Stimulated activated CD8-positive, alpha-beta memory T cell treated with anti-CD3 and anti-CD28 coated beads, Interleukin-15, amount 100 ng/mL, for 48 hours (primary cell): ENCODE results near the gene BUD31.

Source experiments
- DNase-seq, 2 donors: peaks; one replicate each; pipeline ENCODE4 v3.0.0-alpha.2; 2020; ENCODE audit warnings: low read depth in 2 of 2

BUD31 gene

DNA sequence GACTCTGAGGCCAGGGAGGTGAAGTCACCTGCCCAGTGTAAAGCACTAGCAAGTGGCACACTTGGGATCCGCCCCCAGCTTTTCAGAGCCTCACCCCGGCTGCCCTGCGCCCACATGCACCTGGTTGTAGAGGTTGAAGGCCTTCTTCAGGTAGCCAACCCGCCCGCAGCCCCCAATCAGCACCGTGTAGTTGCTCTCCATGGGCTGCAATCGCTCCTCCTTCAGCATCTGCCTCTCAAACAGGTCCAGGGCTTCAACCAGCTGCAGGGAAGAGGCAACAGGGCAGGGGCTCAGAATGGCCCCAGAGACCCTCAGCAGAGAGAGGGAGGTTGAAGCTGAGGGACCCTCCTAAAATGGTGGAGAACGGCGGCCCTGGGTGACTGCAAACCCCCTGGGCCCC is 24.4 kb downstream of the BUD31 start:
- no peak for DNase-seq

DNA sequence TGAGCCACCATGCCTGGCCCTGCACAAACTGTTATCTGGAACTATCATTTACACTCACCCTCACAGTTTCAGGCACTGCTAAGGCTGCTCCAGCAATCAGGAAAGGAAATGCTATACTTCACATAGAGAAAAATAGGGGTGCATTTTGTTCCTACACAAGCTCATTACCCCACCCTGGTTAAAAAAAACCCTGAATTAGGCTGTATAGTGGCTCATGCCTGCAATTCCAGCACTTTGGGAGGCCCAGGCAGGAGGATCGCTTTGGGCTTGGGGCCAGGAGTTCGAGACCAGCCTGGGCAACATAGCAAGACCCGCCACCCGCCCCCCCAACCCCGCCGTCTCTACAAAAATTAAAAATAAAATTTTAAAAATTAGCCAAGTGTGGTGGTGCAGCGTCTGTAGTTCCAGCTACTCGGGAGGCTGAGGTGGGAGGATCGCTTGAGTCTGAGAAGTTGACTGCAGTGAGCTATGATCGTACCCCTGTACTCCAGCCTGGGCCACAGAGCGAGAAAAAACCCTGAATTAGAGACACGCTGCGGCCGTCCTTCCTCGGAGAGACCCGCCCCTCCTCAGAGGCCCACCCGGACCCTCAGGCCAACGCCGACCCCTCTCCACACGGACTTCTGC is 29.3 kb downstream of the BUD31 start:
- DNase-seq = no peak

DNA sequence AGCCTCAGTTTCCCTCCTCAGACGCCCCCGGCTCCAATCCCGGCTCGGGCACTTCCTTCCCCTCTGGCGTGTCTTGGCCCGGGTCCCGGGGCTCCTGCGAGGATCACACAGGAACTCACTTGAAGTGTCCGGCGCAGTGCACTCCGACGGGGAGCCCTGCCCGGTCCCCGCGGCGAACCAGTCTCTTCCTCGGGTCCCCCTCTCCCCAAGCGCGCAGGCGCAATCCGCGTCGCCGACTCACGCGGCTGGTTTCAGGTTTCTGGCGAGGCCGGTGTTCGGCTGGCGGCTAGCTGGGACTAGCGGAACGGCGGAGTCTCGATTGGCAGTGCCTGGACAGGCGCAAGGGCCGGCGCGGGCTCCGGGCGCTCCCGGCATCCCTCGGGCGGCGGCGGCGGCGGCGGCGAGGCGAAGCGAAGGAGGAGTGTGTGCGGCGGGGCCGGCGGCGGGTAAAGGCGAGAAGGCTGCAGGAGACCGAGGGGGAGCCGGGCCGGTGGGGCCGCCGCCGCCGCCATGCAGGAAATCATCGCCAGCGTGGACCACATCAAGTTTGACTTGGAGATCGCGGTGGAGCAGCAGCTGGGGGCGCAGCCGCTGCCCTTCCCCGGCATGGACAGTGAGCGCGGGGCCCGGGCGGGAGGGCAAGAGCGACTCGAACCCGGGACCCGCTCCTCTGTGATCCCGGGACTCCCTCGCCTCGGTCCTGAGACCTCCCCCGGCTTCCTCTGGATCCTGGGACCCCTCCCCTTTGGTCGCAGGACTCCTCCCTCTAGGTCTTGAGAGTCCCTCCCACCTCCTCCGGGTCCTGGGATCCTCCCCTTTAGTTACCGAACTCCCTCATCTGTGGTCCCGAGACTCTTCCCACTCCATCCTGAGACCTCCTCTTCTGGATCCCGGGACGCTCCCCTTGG is 30.1 kb downstream of the BUD31 start, which contains the start of the genes CPSF4 and PTCD1:
Gene CPSF4 (plus strand): TSS at position 371 of the 908 bp plus-strand sequence. CDS start 140 bp downstream, at position 511.
Gene PTCD1 (minus strand): TSS at position 226 of the 908 bp plus-strand sequence. CDS start 3,556 bp downstream, outside the sequence.
- DNase-seq = peak; percentile 91 to 92

DNA sequence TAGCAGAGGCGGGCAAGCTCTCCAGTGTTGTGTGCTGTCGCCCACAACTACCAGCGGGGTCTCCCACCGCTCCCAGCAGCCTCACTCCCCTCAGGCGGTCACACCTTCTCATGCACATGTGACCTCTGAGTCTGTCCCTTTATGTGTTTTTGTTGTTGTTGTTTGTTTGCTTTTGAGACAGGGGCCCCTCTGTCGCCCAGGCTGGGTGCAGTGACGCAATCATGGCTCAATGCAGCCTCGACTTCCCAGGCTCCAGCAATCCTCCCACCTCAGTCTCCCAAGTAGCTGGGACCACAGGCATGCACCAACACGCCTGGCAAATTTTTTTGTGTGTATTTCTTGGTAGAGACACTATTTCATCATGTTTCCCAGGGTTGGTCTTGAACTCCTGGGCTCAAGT is 31.4 kb downstream of the BUD31 start:
- DNase-seq = no peak

DNA sequence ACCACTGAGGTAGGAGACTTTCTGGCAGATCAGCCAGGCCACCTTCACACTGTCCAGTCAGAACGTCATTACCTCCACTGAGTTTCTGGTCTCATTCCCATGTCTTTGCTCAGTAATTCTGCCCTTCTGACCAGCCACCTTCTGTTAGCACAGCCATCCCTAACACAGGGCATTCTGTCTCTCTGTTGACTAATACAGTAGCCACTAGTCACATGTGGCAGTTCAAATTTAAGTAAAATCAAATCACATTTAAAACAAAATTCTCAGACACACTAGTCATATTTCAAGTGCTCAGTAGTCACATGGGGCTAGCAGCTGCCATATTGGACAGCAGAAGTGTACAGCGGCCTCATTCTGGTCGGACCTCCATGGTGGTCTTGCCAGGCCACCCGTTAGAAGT is 37.3 kb downstream of the BUD31 start:
- DNase-seq = no peak

DNA sequence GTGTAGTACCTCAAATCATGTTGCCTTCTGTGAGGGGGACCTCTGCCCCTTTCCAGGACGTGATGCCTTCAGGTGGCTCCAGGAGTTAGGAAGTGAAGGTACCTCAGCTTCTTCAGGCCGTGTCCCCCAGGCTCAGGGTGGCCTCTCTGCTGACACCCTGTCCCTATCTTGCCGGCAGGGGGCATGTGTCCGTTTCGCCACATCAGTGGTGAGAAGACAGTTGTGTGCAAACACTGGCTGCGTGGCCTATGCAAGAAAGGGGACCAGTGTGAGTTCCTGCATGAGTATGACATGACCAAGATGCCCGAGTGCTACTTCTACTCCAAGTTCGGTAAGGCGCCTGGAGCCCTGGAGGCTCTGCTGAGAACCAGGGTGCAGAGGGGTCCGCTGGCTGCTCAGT is 39.2 kb downstream of the BUD31 start:
- DNase-seq = no peak

DNA sequence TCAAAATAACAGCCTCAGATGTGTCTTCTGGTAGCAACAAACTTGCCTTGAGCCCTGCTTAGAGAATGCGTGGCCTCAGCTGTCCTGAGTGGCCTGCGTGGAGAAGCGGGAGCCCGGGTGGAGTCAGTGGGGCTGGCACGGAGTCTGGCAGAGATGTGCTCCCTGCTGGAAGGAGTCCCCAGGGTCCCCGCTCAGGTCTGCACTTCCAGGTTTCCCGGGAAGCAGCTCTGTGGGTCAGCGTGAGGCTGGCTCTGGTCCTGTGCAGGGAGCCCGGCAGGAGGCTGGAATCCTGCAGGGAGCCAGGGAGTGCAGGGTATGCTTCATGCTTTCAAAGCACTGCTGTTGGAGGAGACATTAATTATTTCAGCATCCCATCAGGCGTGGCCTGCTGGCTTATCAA is 40.1 kb downstream of the BUD31 start:
- DNase-seq = no peak

DNA sequence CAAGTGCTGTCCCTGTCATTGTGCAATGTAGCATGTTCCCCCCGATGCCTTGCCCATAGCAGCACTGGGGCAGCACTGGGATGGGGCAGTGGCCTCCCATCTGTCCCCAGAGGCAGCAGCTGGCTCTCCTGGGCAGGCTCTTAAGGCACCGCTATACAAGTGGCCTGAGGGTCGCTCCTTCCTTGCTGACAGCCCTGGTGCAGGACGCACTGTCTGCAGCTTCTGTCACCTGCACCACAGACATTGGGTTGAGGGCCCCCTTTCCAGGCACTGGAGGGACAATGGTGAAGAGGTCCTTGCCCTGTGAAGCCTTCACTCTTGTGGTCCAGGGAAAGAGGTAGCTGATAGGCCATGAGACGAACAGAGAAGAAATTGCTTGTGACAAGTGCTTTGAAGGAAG is 40.6 kb downstream of the BUD31 start:
- no peak for DNase-seq

DNA sequence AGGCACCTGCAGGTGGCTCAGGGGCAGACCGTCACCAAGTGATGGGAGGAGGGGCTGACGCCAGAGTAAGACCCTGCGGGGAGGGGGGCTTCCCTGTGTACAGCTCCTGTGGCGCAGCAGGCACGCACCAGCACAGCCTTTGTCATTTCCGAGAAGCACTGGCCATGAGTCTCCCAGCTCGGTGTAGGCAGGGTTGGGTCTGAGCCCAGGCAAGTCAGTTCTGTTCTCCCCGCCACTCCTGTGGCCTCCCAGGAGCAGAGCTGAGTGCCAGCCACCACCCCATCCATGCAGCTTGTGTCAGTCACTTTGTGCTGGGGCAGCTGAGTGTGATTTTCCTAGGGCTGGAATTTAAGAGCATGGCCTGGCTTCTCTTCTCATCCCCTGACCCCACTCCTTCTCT is 43.2 kb downstream of the BUD31 start:
- no peak for DNase-seq

DNA sequence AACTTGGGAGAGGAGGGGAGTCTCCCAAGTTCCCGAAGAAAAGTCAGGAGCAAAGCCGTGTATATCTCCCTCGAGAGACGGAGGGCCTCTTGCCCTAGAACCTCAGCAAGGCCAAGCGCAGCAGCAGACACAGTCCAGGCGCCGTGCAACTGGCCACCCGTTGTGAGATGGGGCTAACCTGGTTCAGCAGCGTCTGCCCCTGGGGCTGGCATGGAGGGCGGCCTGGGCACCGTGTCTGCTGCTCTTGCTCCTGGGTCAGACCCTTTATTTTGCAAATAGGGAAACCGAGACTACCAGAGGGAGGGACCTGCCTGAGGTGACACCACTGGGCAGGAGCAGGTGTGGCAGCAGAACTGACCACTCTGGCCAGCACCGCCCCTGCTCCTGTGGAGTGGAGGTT is 43.8 kb downstream of the BUD31 start:
- no peak for DNase-seq

DNA sequence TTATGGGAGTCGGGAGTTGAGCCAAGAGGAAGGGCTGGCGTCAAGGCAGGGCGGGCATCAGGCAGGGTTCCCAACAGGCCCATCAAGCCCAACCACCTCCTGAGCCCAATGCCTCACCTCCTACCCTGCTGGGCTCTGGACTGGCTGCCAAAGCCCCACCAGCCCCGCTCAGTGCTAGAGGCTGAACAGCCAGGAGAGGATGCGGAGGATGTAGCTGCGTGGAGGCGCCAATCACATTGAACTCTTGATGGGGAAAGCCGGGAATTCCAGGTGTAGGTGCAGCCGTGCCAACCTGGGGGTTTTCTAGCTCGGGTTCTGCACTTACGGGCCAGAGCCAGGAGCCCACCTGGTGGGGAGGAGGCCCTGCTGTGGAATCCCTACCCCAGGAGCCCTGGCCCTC is 44.3 kb downstream of the BUD31 start:
- DNase-seq = no peak

DNA sequence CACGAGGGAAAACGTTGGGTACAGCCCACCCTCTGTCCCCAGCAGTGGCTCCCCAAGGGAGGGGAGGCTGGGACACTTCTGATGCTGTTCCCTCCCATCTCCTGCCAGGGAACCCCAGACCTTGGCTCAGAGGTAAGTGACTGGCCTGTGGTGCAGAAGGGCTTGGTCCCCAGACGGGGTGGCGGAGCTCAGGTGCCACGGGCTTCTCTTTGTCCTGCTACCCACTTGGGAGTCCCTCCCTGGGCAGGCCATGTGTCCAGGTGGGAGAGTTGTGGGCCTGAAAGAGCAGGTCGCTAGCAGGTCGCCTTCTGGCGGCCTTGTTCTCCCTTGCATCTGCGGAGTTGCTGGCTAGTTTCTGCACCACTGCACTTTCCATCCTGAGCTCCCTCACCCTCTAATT is 47.1 kb downstream of the BUD31 start:
- no peak for DNase-seq

DNA sequence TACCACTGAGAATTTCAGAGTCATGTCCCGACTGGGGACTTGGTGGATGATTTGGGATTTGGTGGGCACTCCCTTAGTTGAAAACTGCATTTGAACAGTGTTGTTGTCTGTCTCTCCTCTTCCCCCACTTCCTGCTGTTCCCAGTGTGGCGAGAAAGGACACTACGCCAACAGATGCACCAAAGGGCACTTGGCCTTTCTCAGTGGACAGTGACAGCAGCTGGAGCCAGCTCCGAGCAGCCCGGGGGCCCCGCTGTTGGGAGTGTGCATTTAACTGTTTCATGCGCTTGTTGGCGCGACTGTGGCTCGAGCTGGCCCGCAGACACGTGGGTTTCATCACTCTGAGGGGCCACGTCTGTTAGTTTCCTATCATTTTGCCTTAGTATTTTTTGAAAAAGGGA is 47.5 kb downstream of the BUD31 start:
- DNase-seq = no peak

DNA sequence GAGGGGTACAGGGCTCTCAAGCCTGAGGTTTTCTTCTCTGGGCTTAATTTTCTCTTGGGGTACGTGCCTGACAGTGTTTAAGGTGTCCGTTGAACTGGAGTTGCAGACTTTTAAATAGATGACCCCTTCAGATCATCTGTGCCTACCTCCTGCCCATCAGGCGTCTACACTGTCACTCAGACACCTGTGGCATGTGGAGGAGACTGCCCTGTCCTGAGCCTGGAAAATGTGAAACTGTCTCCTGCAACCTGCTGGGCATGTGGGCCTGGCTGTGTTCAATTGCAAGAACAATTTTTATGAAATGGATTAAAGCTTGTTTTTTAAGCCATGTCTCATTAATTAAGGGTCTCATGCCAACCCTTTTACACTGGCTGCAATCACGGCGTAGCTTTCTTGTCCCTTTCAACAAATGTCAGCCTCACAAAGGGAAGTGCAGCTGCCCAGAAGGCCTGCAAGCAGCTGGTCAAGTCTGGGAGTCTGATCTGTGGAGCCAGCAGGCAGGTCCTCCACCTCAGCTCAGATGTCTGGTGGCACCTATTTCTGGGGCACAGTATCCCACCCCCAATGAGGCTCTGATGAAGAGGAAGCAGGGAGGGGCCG is 48.4 kb downstream of the BUD31 start:
- DNase-seq = no peak

DNA sequence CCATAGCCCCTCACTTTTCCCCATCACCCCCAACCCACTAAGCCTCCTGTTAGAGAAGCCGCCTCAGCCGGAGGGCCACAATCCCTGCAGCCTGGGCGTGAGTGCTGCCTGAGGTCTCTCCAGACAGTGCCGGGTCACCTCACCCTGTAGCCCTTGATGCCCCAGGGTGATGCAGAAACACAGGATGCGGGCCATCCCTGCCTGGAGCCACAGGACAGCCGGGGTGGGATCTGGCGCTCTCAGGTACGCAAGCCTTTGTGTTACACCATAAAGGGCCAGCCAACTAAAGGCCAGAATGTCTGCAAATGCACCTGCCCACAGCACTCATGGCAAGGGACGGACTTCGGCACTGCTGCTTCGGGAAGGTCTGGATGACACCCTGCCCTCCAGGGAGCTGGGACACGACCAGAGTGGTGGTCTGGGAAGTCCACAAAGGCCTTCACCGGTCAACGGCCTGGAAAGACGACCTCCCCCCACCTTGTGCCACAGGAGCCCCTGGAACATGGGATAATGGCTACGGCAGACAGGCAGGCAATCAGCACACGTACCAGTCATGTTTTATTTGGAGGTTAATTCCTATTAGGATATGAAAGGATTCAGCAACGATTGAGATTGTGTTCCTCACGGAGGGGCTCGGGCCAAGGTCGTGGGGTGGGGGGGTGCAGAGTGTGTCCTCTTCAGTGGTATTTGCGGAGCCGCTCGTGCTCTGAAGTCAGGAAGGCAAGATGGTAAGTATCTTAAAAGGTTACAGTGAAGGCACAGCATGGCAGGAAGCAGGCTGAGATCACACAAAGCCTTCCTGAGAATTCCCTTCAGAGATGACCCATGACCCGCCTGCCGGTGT is 49.1 kb downstream of the BUD31 start:
- no peak for DNase-seq

DNA sequence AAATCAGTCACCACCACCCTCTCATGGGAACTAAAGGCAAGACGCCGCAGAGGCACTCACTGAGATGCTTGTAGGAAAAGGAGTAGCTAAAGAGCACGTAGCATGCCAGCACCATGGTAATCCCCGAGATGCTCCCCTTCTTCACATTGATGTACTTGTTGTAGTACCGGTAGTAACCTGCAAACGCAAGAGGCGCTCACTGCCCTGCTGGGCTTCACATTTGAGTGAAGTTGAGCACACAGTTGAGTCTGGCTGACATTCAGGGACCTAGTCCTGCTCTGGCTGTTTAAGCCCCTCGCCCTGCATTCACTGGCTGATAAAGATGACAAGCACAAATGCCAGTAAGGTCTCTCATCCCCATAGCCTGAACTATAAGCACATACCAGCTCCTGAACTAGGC is 50.3 kb downstream of the BUD31 start:
- no peak for DNase-seq

DNA sequence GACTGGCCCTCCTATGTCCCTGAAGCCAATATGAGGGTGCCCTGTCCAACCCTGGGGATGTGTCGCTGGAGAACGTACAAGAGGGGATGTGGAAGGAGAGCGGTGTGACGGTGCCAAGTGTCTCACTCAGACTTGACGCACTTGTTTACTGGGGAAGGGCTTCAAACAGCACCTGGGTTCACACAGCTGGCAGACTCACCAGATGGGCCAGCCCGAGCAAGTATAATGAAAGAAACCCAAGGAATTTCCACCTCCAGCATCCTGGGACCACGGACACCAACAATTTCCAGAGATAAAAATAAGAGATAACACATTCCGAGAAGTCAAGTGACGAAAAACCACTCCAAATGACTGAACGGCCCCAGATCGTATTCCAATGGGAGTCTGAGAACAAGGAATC is 51.9 kb downstream of the BUD31 start:
- DNase-seq = no peak

DNA sequence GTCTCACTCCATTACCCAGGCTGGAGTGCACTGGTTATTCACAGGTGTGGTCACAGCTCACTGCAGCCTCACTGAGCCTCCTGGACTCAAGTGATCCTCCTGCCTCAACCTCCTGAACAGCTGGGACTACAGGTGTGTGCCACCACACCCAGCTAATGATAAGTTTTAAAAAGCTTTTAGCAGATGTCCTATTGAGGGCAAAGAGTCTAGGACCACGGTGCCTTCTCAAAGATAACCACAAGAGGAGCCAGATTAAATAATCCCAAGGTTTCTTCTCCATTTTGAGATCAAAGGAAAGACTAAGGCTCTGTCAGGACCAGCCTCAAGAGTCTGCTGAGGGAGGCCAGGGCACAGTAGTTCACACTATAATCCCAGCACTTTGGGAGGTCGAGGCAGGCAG is 52.5 kb downstream of the BUD31 start:
- no peak for DNase-seq

DNA sequence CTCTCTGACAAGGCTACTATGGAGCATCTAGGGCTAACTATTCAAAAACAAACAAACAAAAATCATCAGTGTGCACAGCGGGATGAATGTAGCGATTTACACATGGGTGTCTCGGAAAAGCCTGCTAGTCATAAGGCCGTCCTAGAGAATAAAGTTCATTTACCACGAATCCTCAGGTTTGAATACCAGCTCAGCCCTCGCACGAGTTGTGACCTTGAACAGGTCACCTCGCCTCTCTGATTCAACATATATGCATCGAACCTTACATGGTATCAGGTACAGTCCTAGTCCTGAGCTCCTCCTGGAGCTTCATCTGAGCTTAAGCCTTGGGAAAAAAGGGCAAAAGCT is 56.6 kb downstream of the BUD31 start:
- no peak for DNase-seq

DNA sequence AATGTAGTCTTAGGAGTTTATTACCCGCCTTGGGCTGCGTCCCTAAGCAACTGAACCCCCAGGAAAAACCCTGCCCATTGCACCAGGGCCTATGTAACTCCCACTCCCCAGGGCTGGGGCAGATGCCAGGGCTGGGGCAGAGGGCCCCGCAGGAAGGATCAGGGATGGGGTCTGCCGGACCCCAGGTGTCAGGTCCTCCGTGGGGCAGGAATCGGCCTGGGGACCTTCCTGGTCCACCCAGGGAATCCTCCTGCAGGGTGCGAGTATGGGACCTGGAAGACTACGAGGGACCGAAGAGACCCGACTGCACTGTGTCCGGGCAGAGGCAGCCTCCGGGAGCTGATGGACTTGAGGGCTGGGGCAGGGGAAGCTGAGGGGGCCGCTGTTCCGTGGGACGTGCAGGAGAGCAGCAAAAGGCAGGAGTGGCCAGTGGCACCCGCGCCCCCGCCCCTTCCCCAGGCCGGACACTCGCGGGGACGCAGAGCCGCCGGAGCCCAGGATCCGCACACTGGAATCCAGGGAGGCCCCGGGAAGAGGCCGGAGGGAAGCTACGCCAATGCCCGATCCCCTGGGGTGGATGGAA is 59.7 kb downstream of the BUD31 start:
- DNase-seq = no peak
